ENCODE results near the gene PLEKHH3.
A peak's percentile ranks its signal among the peaks of the same experiment; 100 is the strongest.
"Not testable (repeated sequence)": the region's sequence is repeated elsewhere in the genome, so short reads cannot be mapped to it uniquely, and the experiment has no call there.

PLEKHH3 gene

GRCh38 chr17:42672038-42672437 lies 4.8 kb downstream of the PLEKHH3 start:
- DNase-seq (ENCODE audit: low read depth in 4 of 4, low spot score in 1 of 4): no peak

- DNase-seq (ENCODE audit: low read depth in 4 of 4, low spot score in 1 of 4): no peak
Measured at GRCh38 chr17:42670789-42671657, 5.8 kb downstream of the PLEKHH3 start.

GRCh38 chr17:42669977-42670788 lies 6.6 kb downstream of the PLEKHH3 start:
- DNase-seq (ENCODE audit: low read depth in 4 of 4, low spot score in 1 of 4): no peak

- DNase-seq (ENCODE audit: low read depth in 4 of 4, low spot score in 1 of 4): no peak
Measured at GRCh38 chr17:42669705-42669976, 7.2 kb downstream of the PLEKHH3 start.

GRCh38 chr17:42667088-42667951 lies 9.5 kb downstream of the PLEKHH3 start:
- DNase-seq (ENCODE audit: low read depth in 4 of 4, low spot score in 1 of 4): no peak

- not testable (repeated sequence) for DNase-seq (ENCODE audit: low read depth in 4 of 4, low spot score in 1 of 4)
Measured at GRCh38 chr17:42666126-42666525, 10.7 kb downstream of the PLEKHH3 start.

GRCh38 chr17:42665581-42666001 lies 11.2 kb downstream of the PLEKHH3 start:
- no peak for DNase-seq (ENCODE audit: low read depth in 4 of 4, low spot score in 1 of 4)

- no peak for DNase-seq (ENCODE audit: low read depth in 4 of 4, low spot score in 1 of 4)
Measured at GRCh38 chr17:42660692-42661345, 16.0 kb downstream of the PLEKHH3 start.

GRCh38 chr17:42659932-42660274 lies 16.9 kb downstream of the PLEKHH3 start:
- DNase-seq (ENCODE audit: low read depth in 4 of 4, low spot score in 1 of 4): not testable (repeated sequence)

GRCh38 chr17:42659079-42659931 lies 17.5 kb downstream of the PLEKHH3 start, which contains the start of gene TUBG2:
TUBG2 (plus strand) TSS chr17:42659284; CDS start chr17:42659504, 220 bp downstream.
- peak in 3 of 4 experiments; percentile 61 to 79 (median 75) for DNase-seq (ENCODE audit: low read depth in 4 of 4, low spot score in 1 of 4)

- DNase-seq (ENCODE audit: low read depth in 4 of 4, low spot score in 1 of 4): no peak
Measured at GRCh38 chr17:42657824-42658588, 18.8 kb downstream of the PLEKHH3 start.

GRCh38 chr17:42655528-42655927 lies 21.3 kb downstream of the PLEKHH3 start:
- DNase-seq (ENCODE audit: low read depth in 4 of 4, low spot score in 1 of 4): no peak

GRCh38 chr17:42653179-42654124 lies 23.3 kb downstream of the PLEKHH3 start:
- DNase-seq (ENCODE audit: low read depth in 4 of 4, low spot score in 1 of 4): no peak

- no peak for DNase-seq (ENCODE audit: low read depth in 4 of 4, low spot score in 1 of 4)
Measured at GRCh38 chr17:42651392-42651791, 25.4 kb downstream of the PLEKHH3 start.

- DNase-seq (ENCODE audit: low read depth in 4 of 4, low spot score in 1 of 4): no peak
Measured at GRCh38 chr17:42647778-42648177, 29.0 kb downstream of the PLEKHH3 start.

- no peak for DNase-seq (ENCODE audit: low read depth in 4 of 4, low spot score in 1 of 4)
Measured at GRCh38 chr17:42642336-42642735, 34.5 kb downstream of the PLEKHH3 start.

GRCh38 chr17:42640121-42640520 lies 36.7 kb downstream of the PLEKHH3 start:
- no peak for DNase-seq (ENCODE audit: low read depth in 4 of 4, low spot score in 1 of 4)

- DNase-seq (ENCODE audit: low read depth in 4 of 4, low spot score in 1 of 4): no peak
Measured at GRCh38 chr17:42639525-42640113, 37.2 kb downstream of the PLEKHH3 start.

All from stimulated activated CD4-positive, alpha-beta T cell treated with anti-CD3 and anti-CD28 coated beads, Interleukin-1b, Interleukin-23, amount 100 ng/mL, for 24 hours (primary cell).